Natural killer cell (primary cell): ENCODE measurements around the gene COL11A2. TPM values are rescaled to one million over a fixed set of nuclear protein-coding genes. Genes with fewer than 3 reads are reported as not detected.

Experiments
- ATAC-seq, 3 donors: fragments of 150-1000 bp in 2 of 3; fragments of 200-7000 bp in 1 of 3; cut with Tn5 transposase; 1 replicate in 1 of 3; 2 replicates in 2 of 3; pipeline ENCODE4 v1.10.0; 2021; ENCODE audit warnings: mild to moderate bottlenecking in 2 of 3, moderate library complexity in 2 of 3
- DNase-seq, 2 donors: peaks; one replicate each; pipeline versions ENCODE4 v3.0.0 to v3.0.0-alpha.2; 2013 to 2021; ENCODE audit warnings: mixed read lengths in 1 of 2
- H3K27ac ChIP-seq: one replicate; pipeline ENCODE4 v1.5.1; 2013; ENCODE audit warnings: mild to moderate bottlenecking, low read length
- H3K27me3 ChIP-seq: one replicate; pipeline ENCODE4 v1.6.1; 2013; ENCODE audit warnings: low read length; ENCODE audit not compliant: control insufficient read depth, insufficient read depth
- H3K36me3 ChIP-seq: one replicate; pipeline ENCODE4 v1.6.1; 2013; ENCODE audit warnings: low read length; ENCODE audit not compliant: control insufficient read depth, insufficient read depth
- H3K4me1 ChIP-seq: one replicate; pipeline ENCODE4 v1.6.1; 2013; ENCODE audit warnings: low read length; ENCODE audit not compliant: control insufficient read depth, insufficient read depth
- H3K4me3 ChIP-seq: one replicate; pipeline ENCODE4 v1.5.1; 2013; ENCODE audit warnings: low read length
- H3K9me3 ChIP-seq: one replicate; pipeline ENCODE4 v1.6.1; 2013; ENCODE audit warnings: low read length; ENCODE audit not compliant: control insufficient read depth, insufficient read depth
- H3K27ac Mint-ChIP-seq, 2 donors: one replicate each; pipeline ENCODE4 v1.8.0; 2022; ENCODE audit warnings: mild to moderate bottlenecking in 2 of 2, mixed read lengths in 2 of 2, moderate library complexity in 1 of 2
- H3K27me3 Mint-ChIP-seq, 2 donors: one replicate each; pipeline ENCODE4 v1.8.0; 2022; ENCODE audit warnings: low read depth in 2 of 2, mixed read lengths in 2 of 2
- H3K36me3 Mint-ChIP-seq: one replicate; pipeline ENCODE4 v1.8.0; 2022; ENCODE audit warnings: mixed read lengths
- H3K4me1 Mint-ChIP-seq, 2 donors: one replicate each; pipeline ENCODE4 v1.8.0; 2022; ENCODE audit warnings: mixed read lengths in 2 of 2
- H3K4me3 Mint-ChIP-seq: one replicate; pipeline ENCODE4 v1.8.0; 2022; ENCODE audit warnings: mild to moderate bottlenecking, moderate library complexity, mixed read lengths
- H3K9me3 Mint-ChIP-seq, 2 donors: one replicate each; pipeline ENCODE4 v1.8.0; 2022; ENCODE audit warnings: mixed read lengths in 2 of 2
- CTCF ChIP-seq: fragments of 200-600 bp; IDR thresholded peaks from one replicate; pipeline ENCODE4 v1.8.0; 2022; ENCODE audit warnings: antibody characterized with exemption
- WGBS: methylation state at CpG from one replicate; pipeline ENCODE4 v1.1.7; 2013; ENCODE audit warnings: missing lambda C conversion rate; ENCODE audit not compliant: insufficient coverage; 5-methylcytosine and 5-hydroxymethylcytosine counted together
- intact Hi-C: fragments of 100-400 bp; cut with micrococcal nuclease; formaldehyde crosslinking; loops from one replicate; pipeline ENCODE4 v1.14.2; 2022
- total RNA-seq, 4 donors: library from RNA; stranded (reverse); fragments of 120-200 nt in 1 of 4; gene quantifications; one replicate each; pipeline versions ENCODE4 v1.2.3 to v1.2.4, GENCODE V29; 2013 to 2022

The COL11A2 gene
- total RNA-seq, 3 donors from 2014 or later (not counting 1 experiment from before 2014, with no cell fraction given) = 0.93 to 2.0 (median 0.94) TPM

GRCh38 chr6:33143113-33143770, 49.0 kb downstream of the COL11A2 start:
- H3K9me3 ChIP-seq = no peaks in the 10 kb centered on the region
- no peak for DNase-seq
- no peaks in the 10 kb centered on the region for H3K27me3 ChIP-seq
- H3K27ac Mint-ChIP-seq = peak overlapping the region; percentile 59 to 72
- peak overlapping the region; percentile 29 for H3K27ac ChIP-seq
- H3K4me3 ChIP-seq = no peak overlapping the region
- no peaks in the 10 kb centered on the region for H3K36me3 ChIP-seq
- intact Hi-C loops = no loop called here
- H3K9me3 Mint-ChIP-seq = no peaks in the 10 kb centered on the region
- H3K27me3 Mint-ChIP-seq = peaks cover 9 to 13% of the 10 kb centered on the region in 2 donors
- peaks cover 8% of the 10 kb centered on the region for H3K4me1 ChIP-seq
- no peak for TF ChIP-seq CTCF
- H3K4me1 Mint-ChIP-seq = peaks cover 18 to 24% of the 10 kb centered on the region in 2 donors
- ATAC-seq = peak in 2 of 3 donors; percentile 34 to 61
- H3K4me3 Mint-ChIP-seq = peak overlapping the region; percentile 75
- no peaks in the 10 kb centered on the region for H3K36me3 Mint-ChIP-seq
- 71% methylated on average over 11 of the region's 14 CpGs for WGBS

GRCh38 chr6:33142501-33143070, 49.7 kb downstream of the COL11A2 start:
- 31% methylated on average over 3 of the region's 5 CpGs for whole genome bisulfite sequencing
- H3K36me3 Mint-ChIP-seq = no peaks in the 10 kb centered on the region
- peak overlapping the region; percentile 59 to 72 for H3K27ac Mint-ChIP-seq
- no peaks in the 10 kb centered on the region for H3K9me3 Mint-ChIP-seq
- peak overlapping the region; percentile 75 for H3K4me3 Mint-ChIP-seq
- Histone ChIP-seq H3K27ac (peak overlapping the region; percentile 29), H3K27me3 (no peaks in the 10 kb centered on the region), H3K36me3 (no peaks in the 10 kb centered on the region), H3K4me1 (peaks cover 8% of the 10 kb centered on the region), H3K9me3 (no peaks in the 10 kb centered on the region), H3K4me3 (no peak overlapping the region)
- no peak for TF ChIP-seq CTCF
- peaks cover 9 to 13% of the 10 kb centered on the region in 2 donors for H3K27me3 Mint-ChIP-seq
- H3K4me1 Mint-ChIP-seq = peaks cover 18 to 24% of the 10 kb centered on the region in 2 donors
- intact Hi-C loops = no loop called here
- DNase-seq (no peak), ATAC-seq (peak in 1 of 3 donors; percentile 54)

GRCh38 chr6:33140556-33140955, 51.7 kb downstream of the COL11A2 start:
- Histone ChIP-seq H3K36me3 (no peaks in the 10 kb centered on the region), H3K9me3 (no peaks in the 10 kb centered on the region), H3K4me1 (peaks cover 8% of the 10 kb centered on the region), H3K27ac (no peak overlapping the region), H3K27me3 (no peaks in the 10 kb centered on the region), H3K4me3 (no peak overlapping the region)
- no peak overlapping the region for H3K27ac Mint-ChIP-seq
- H3K36me3 Mint-ChIP-seq = no peaks in the 10 kb centered on the region
- WGBS = 82% methylated on average over 6 of the region's 7 CpGs
- H3K4me1 Mint-ChIP-seq = peaks cover 18 to 24% of the 10 kb centered on the region in 2 donors
- no peak for TF ChIP-seq CTCF
- DNase-seq (no peak), ATAC-seq (no peak)
- intact Hi-C loops = no loop called here
- peaks cover 9 to 13% of the 10 kb centered on the region in 2 donors for H3K27me3 Mint-ChIP-seq
- H3K9me3 Mint-ChIP-seq = no peaks in the 10 kb centered on the region
- no peak overlapping the region for H3K4me3 Mint-ChIP-seq
